NOMO-1 treated with dmso at 0.1 percent for 144 hours (cell line): ENCODE results near the gene DDX56.
"Not testable (repeated sequence)": the region's sequence is repeated elsewhere in the genome, so short reads cannot be mapped to it uniquely, and the experiment has no call there.

ENCODE experiments used
- DNase-seq: peaks from one replicate; lab custom pipeline; 2025; ENCODE audit not compliant: unreplicated experiment; lab: John Stamatoyannopoulos, UW

DDX56 gene

GRCh38 chr7:44565097-44565794 is 8.5 kb downstream of the DDX56 start:
- peak; percentile 2 for DNase-seq

- no peak for DNase-seq
These were observed 9.1 kb downstream of the DDX56 start for GRCh38 chr7:44564606-44565005.

DNA sequence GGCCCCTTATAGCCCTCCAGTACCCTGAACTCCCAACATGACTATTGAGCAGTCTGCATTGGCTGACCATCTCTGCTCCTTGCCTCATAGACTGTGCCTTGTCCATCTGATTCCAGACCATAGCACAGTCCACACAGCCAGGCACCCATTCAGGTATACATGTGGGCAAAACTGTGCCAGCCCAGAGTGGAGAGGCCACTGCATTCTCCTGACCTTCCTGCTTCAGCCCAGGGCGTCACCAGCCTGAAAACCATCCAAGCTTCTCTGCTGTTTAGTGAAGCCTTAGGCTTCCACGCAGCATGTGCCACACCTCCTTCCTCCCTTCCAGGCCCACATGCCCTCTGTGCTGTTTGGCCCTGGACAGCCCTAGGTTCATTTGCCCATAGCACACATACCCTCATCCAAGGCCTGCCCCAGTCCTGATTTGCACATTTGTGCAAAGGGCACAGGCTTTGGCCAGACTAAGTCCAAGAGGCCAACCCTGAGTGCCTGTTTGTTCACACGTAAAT is 10.5 kb downstream of the DDX56 start:
- no peak for DNase-seq

GRCh38 chr7:44562622-44562962 is 11.1 kb downstream of the DDX56 start:
- DNase-seq: not testable (repeated sequence)

DNA sequence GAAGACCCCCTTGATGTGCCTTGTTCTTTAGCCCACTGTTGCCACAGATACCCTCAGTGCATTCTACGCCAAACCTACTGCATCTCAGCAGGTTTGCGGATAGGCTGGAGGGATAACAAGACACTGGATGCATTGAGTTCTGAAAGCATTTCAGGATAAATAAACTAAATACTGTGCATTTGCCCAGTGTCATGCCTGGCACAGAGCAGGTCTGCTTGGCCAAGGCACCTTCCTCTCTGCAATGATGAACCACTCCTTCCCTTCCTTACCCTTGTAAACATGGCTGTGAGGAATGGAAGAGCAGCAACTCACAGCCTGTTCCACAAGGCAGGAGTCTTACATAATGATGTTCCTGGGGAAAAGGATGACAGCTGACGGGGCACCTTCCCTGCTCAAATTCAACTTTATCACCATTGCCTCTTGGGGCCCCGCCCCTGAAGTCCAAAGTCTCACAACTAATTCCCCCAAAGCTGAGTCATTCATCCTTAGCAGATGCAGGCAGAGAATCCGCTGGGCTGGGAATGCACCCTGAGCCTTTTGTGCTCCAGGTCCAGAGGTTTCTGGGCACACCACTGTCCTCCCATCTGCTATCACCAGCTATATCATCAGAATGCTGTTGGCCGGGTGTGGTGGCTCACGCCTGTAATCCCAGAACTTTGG is 11.6 kb downstream of the DDX56 start:
- no peak for DNase-seq

DNA sequence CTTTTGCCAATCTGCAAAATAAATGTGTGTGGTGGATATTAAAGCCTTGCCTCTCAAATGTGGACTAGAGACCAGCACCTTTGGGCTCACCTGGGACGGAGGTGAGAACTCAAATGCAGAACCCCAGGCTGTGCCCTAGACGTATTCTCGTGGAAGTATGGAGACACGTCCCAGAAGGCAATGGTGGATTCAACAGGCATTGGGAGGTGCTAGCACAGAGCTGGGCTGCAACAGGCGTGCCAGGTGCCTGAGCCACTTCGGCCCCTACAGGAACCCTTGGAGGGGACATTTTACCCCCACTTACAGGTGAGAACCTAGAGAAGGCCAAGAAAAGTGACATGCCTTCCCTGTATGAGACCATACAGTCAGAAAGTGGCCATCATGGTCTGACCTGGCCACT is 12.2 kb downstream of the DDX56 start:
- DNase-seq: no peak

DNA sequence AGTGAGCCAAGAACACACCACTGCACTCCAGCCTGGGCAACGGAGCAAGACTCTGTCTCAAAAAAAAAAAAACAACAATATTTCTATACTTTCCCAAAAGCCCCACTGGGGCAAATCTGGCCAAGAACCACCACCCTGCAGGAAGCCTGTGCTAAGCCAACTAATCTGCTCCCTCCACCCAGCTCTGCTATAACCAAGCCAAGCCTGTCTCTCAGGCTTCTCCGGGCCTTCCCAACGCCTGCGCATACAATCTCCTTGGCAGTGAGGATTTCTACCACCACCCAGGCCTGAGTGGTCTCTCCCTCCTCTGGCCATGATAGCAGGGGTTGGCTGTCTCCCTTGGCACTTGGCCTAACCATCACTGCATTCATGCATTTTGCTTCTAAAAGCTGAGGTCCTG is 14.2 kb downstream of the DDX56 start:
- no peak for DNase-seq

- DNase-seq: no peak
These were observed 16.2 kb downstream of the DDX56 start for GRCh38 chr7:44557485-44557884.

- no peak for DNase-seq
These were observed 18.4 kb downstream of the DDX56 start for GRCh38 chr7:44555350-44555749.

DNA sequence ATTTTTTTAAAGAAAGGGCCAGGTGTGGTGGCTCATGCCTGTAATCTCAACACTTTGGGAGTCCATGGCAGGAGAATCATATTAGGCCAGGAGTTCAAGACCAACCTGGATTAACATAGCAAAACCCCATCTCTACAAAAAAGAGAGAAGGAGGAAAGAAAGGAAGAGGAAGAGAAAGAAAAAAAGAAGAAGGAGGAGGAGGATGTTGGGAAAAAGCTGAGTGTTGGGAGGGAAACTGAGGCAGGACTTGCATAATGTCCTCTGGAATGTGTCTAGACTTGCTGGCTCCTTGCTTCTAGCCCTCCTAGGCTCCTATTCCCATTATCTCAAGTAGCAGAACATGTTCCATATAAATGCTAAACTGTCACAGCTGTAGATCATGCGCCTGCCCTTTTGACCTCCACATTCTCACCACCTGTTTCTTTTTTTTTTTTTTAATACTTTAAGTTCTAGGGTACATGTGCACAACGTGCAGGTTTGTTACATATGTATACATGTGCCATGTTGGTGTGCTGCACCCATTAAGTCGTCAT is 21.2 kb downstream of the DDX56 start:
- not testable (repeated sequence) for DNase-seq

DNA sequence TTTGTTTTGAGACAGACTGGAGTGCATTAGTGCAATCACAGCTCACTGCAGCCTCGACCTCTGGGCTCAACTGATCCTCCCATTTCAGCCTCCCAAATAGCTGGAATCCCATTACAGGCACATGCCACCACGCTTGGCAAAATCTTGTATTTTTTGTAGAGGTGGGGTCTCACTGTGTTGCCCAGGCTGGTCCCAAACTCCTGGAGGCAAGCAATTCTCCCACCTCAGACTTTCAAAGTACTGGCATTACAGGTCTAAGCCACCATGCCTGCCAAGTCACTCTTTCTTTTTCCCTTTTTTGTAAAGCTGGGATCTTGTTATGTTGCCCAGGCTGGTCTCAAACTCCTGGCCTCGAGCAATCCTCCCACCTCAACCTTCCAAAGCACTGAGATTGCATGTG is 24.3 kb downstream of the DDX56 start:
- no peak for DNase-seq

DNA sequence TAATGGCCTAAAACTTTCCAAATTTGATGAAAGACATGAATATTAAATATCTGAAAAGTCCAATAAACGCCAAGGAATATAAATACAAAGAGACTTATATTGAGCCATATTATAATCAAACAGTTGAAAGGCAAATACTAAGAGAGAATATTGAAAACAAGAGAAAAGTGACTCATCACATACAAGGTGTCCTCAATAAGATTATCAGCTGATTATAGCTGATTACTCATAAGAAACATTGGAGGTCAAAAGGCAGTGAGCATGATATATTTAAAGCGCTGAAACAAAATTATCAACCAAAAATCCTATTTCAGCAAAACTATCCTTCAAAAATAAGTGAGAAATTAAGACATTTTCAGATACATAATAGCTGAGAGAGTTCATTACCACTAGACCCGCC is 24.8 kb downstream of the DDX56 start:
- no peak for DNase-seq

GRCh38 chr7:44547536-44548231 is 26.0 kb downstream of the DDX56 start:
- no peak for DNase-seq

DNA sequence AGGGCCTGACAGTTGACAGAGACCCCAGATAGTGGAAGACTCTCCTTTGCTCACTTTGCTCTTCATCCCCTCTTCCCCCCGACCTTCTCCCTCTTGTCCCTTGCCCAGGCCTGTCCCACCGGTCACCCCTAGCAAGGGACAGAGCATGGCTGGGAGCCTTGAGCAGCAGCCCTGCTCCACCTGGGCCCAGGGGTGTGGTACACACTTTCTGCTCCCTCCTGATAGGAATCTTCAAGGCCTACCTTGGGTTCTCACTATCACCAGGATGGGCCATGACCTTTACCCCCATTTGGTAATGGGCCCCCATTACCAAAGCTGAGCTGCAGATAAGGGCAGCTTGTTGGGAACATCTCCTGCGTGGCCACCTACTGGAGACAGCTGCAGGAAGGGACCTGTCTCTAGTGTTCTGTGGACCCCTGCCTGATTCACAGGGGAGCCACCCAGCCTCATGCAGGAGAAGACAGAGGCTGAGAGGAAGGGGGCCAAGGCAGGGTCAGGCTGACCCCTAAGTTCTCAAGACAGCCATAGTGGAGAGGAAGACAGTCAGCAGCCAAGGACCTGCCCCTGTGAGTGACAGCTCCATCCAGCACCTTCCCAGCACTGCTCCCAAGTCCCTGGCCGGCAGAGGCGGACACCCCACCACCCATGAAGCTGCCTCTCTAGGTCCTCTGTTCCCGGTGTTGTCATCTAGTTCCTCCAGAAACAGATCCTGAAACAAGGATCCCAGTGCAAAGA is 31.7 kb downstream of the DDX56 start:
- no peak for DNase-seq

GRCh38 chr7:44541028-44541869 is 32.5 kb downstream of the DDX56 start, which contains the start of gene NPC1L1:
Gene NPC1L1, minus strand, starts transcription at chr7:44541330. Its CDS starts 71 bp downstream, at chr7:44541259.
- no peak for DNase-seq

- DNase-seq: no peak
These were observed 33.1 kb downstream of the DDX56 start for GRCh38 chr7:44540592-44541027.

GRCh38 chr7:44539669-44540506 is 33.8 kb downstream of the DDX56 start:
- no peak for DNase-seq

DNA sequence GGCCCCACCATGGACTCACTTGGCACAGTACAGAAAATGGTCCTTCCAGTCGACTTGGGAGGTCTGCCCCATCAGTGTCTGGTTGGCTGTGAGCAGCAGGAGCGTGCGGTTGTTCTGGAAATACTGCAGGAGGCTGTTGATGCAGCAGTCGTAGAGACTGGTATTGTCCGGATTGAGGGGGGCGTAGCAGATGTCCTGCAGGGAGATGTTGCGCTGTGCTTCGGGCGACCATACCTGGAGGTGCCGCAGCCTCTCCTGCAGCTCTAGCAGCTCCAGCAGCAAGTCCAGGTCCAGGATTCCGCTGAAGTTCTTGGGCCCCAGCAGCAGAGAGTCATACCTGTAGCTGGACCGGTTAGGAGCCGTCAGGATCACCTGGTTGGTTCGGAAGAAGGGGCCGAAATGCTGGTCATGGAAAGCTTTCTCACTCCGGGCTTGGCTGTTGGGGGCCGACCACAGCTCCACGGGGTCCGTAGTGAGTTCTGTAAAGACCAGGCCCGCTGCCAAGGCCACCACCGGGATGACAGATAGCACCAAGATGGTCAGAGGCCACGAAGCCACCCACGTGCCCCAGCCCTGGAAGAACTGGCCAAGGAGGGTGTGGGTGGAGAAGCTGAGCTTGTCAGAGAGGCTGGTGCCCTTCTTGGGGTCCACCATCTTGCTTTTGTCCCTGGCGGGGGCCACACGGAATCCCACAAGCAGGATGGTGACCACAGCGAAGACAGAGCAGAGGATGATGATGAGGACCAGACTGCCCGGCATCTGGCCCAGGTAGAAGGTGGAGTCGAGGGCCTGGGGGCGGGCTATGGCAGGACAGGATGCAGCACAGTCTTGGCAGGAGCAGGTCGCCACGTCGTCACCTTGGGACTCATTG is 34.7 kb downstream of the DDX56 start:
- DNase-seq: no peak
